K562 (cell line): ENCODE results near the gene PRICKLE2. TPM values are rescaled to one million over a fixed set of nuclear protein-coding genes. Genes with fewer than 3 reads are reported as not detected.

Experiments used
- ATAC-seq: fragments of 200-7000 bp; cut with Tn5 transposase; 3 replicates; pipeline ENCODE4 v1.9.1; 2020; ENCODE audit warnings: moderate library complexity
- BruUV-seq: library from RNA; stranded (reverse); fragments of 400-500 nt; replicated peaks from 2 replicates; lab custom pipeline; 2021; lab: Mats Ljungman, UMichigan
- CTCF ChIA-PET: fragments of 300-600 bp; formaldehyde crosslinking; extraction: SDS; loops from one replicate; lab custom pipeline; 2021; ENCODE audit warnings: low intra/inter-chr PET ratio; lab: Yijun Ruan, JAX
- POLR2A ChIA-PET: fragments of 300-600, 350-650 bp; sonication (Branson Sonifier 250); formaldehyde crosslinking; extraction: SDS; loops from one replicate; lab custom pipeline; 2021; ENCODE audit warnings: antibody characterized with exemption, inconsistent platforms; lab: Yijun Ruan, JAX
- DNase-seq, 4 experiments: peaks; one replicate each; pipeline versions ENCODE4 v3.0.0 to v3.0.0-alpha.2; 2011 to 2018; ENCODE audit warnings: low spot score in 3 of 4, mixed read lengths in 3 of 4; ENCODE audit errors: extremely low read depth in 1 of 4
- FAIRE-seq: peaks from 2 replicates; lab custom pipeline; 2011; peaks lifted over from hg19 to GRCh38; lab: Jason Lieb, UNC
- H2AFZ ChIP-seq: 2 replicates; pipeline ENCODE4 v1.6.0; 2011; ENCODE audit warnings: low read depth, low read length, control low read depth, inconsistent platforms
- H3K27ac ChIP-seq: fragments of 200-600 bp; 3 replicates; pipeline ENCODE4 v1.8.0; 2011; ENCODE audit warnings: low read depth, mild to moderate bottlenecking, control low read depth, inconsistent platforms, low read length, moderate library complexity, mixed read lengths; ENCODE audit errors: extremely low read depth
- H3K27me3 ChIP-seq, 2 experiments: fragments of 300-600 bp in 1 of 2; 2 replicates in 1 of 2; 3 replicates in 1 of 2; pipeline versions ENCODE4 v1.6.0 to v1.8.0; 2011; ENCODE audit warnings: inconsistent platforms in 2 of 2, low read length in 2 of 2, mild to moderate bottlenecking in 1 of 2, mixed read lengths in 1 of 2, moderate library complexity in 1 of 2; ENCODE audit not compliant: control insufficient read depth in 2 of 2, insufficient read depth in 2 of 2
- H3K36me3 ChIP-seq: fragments of 300-600 bp; 3 replicates; pipeline ENCODE4 v1.8.0; 2011; ENCODE audit warnings: mild to moderate bottlenecking, low read length, inconsistent platforms; ENCODE audit not compliant: control insufficient read depth, insufficient read depth
- H3K4me1 ChIP-seq, 2 experiments: fragments of 200-600 bp in 1 of 2; replicated peaks in 1 of 2; 2 replicates in 1 of 2; 3 replicates in 1 of 2; pipeline versions ENCODE4 v1.5.1 to v1.8.0; 2011; ENCODE audit warnings: inconsistent platforms in 2 of 2, low read length in 2 of 2, mild to moderate bottlenecking in 1 of 2, mixed read lengths in 1 of 2, moderate library complexity in 1 of 2; ENCODE audit not compliant: control insufficient read depth in 2 of 2, insufficient read depth in 2 of 2
- H3K4me2 ChIP-seq: 2 replicates; pipeline ENCODE4 v1.6.1; 2011; ENCODE audit warnings: low read length, control low read depth, inconsistent platforms, mixed read lengths; ENCODE audit not compliant: insufficient read depth
- H3K4me3 ChIP-seq: fragments of 200-600 bp; sonication (generic), shearing (Covaris generic); 2 replicates; pipeline ENCODE4 v1.5.1; 2016; ENCODE audit warnings: control low read depth, inconsistent platforms
- H3K79me2 ChIP-seq: fragments of 200-600 bp; 3 replicates; pipeline ENCODE4 v1.8.0; 2011; ENCODE audit warnings: low read length, inconsistent platforms; ENCODE audit not compliant: control insufficient read depth, insufficient read depth
- H3K9ac ChIP-seq, 2 experiments: 2 replicates each; pipeline versions ENCODE4 v1.6.0 to v1.6.1; 2011; ENCODE audit warnings: low read depth in 2 of 2, low read length in 2 of 2, control low read depth in 1 of 2, inconsistent platforms in 1 of 2, mild to moderate bottlenecking in 1 of 2, mixed read lengths in 1 of 2; ENCODE audit not compliant: insufficient read depth in 1 of 2
- H3K9me1 ChIP-seq: one replicate; pipeline ENCODE4 v1.6.0; 2011; ENCODE audit warnings: inconsistent platforms, mild to moderate bottlenecking, low read length, moderate library complexity; ENCODE audit not compliant: control insufficient read depth, insufficient read depth
- H3K9me3 ChIP-seq: replicated peaks from 2 replicates; pipeline ENCODE4 v1.5.1; 2011; ENCODE audit warnings: low read depth, low read length, inconsistent platforms; ENCODE audit not compliant: control insufficient read depth, insufficient read depth
- H4K20me1 ChIP-seq: replicated peaks from 2 replicates; pipeline ENCODE4 v1.6.1; 2011; ENCODE audit warnings: low read length, inconsistent platforms, mixed read lengths; ENCODE audit not compliant: control insufficient read depth, insufficient read depth
- ARNT ChIP-seq, 2 experiments: fragments of 450-650 bp; IDR thresholded peaks; 2 replicates each; pipeline ENCODE4 v1.6.1; 2016; ENCODE audit warnings: mild to moderate bottlenecking in 1 of 2
- HDAC8 ChIP-seq: fragments of 450-650 bp; IDR thresholded peaks from 2 replicates; pipeline ENCODE4 v1.6.1; 2016; ENCODE audit warnings: mild to moderate bottlenecking, missing genetic modification characterization, moderate library complexity, missing compliant biosample characterization
- ZNF518B ChIP-seq: fragments of 250-450 bp; sonication (Bioruptor Pico); IDR thresholded peaks from 2 replicates; pipeline ENCODE4 v1.5.0; 2021; ENCODE audit warnings: mild to moderate bottlenecking, moderate library complexity
- WGBS: fragments of 100-300 bp; shearing (Covaris generic); methylation state at CpG from one replicate; pipeline ENCODE4 v1.1.6; 2016; ENCODE audit warnings: low coverage, mixed read lengths; ENCODE audit not compliant: insufficient coverage; ENCODE audit errors: missing lambda C conversion rate; 5-methylcytosine and 5-hydroxymethylcytosine counted together
- in situ Hi-C: fragments of 300-500 bp; cut with MboI; formaldehyde crosslinking; loops from 4 replicates; pipeline ENCODE4 v1.15.0; 2018; ENCODE audit warnings: inconsistent platforms, mixed read lengths
- intact Hi-C: fragments of 100-400 bp; cut with micrococcal nuclease; formaldehyde crosslinking; loops from 2 replicates; pipeline ENCODE4 v1.14.2; 2022
- polyA plus RNA-seq, 8 experiments: library from polyadenylated mRNA; depleted of rRNA in 4 of 8; stranded (reverse) in 5 of 8; unstranded in 3 of 8; fragments of >200 nt; fragmentation: Nextera tagmentation in 2 of 8; fragmentation: Illumina TruSeq in 1 of 8; extraction: Ambion mirVana in 2 of 8; extraction: Trizol in 1 of 8; gene quantifications; 2 replicates each; pipeline versions ENCODE4 v1.2.1 to v1.2.3, GENCODE V29; 2011 to 2014; ENCODE audit warnings: inconsistent platforms in 1 of 8, missing spikeins in 1 of 8
- total RNA-seq, 7 experiments: library from RNA; depleted of rRNA in 6 of 7; stranded (reverse); fragments of >200 nt in 6 of 7; fragmentation: Illumina TruSeq in 2 of 7; extraction: Trizol in 2 of 7; gene quantifications; 2 replicates each; pipeline versions ENCODE4 v1.2.1 to v1.2.3, GENCODE V29; 2011 to 2021; ENCODE audit warnings: low replicate concordance in 1 of 7
- TF ChIP-seq, protein P1 (sequence below): sonication (generic); formaldehyde crosslinking; IDR thresholded peaks from 2 replicates; pipeline ENCODE4 v1.8.0; 2022; ENCODE audit warnings: mild to moderate bottlenecking, missing genetic modification reagents
- TF ChIP-seq, protein P2 (sequence below): fragments of 450-650 bp; IDR thresholded peaks from 2 replicates; pipeline ENCODE4 v1.6.1; 2016; ENCODE audit warnings: missing biosample characterization, missing genetic modification characterization
- TF ChIP-seq, protein P3 (sequence below): fragments of 250-450 bp; sonication (Bioruptor Pico); IDR thresholded peaks from 2 replicates; pipeline ENCODE4 v1.6.1; 2021; ENCODE audit warnings: mild to moderate bottlenecking

Gene PRICKLE2
- total and polyA plus RNA-seq, 9 of the 15 experiments (the other 6 are each of a cell fraction or from before 2014, with no cell fraction given): 0.07 to 0.09 TPM; not detected in 7

DNA sequence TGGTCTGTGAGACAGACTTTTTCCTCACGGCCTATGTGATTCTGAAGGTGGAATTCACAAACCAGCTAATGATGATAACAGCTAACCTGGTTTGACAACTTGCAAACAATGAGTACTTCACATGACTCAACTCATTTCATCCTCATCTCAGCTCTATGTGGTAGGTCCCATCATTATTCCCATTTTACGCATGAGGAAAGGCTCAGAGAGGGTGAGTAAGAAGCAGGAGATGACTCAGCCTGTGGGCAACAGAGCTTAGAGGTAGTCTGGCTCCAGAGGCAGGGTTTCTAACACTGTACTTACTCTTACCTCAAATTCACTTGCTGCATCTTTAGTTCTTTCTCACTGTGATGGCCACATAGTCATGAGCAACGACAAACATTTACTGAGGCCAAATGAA, 176.1 kb downstream of the PRICKLE2 start:
- Histone ChIP-seq H4K20me1 (no peaks in the 10 kb centered on the region), H3K4me2 (no peak overlapping the region), H3K9me1 (no peaks in the 10 kb centered on the region), H3K79me2 (no peaks in the 10 kb centered on the region), H3K27me3 (no peaks in the 10 kb centered on the region; a peak in 1 of 5 replicates), H3K4me1 (no peaks in the 10 kb centered on the region; a peak in 1 of 5 replicates), H3K9ac (no peak overlapping the region), H3K27ac (no peak overlapping the region), H3K9me3 (no peaks in the 10 kb centered on the region), H2AFZ (no peak overlapping the region), H3K4me3 (no peak overlapping the region), H3K36me3 (no peaks in the 10 kb centered on the region)
- ATAC-seq (no peak), DNase-seq (no peak), FAIRE-seq (no peak)
- ChIA-PET CTCF (no interaction called here), POLR2A (interaction anchor here (0.8 kb wide), 1 partner anchor 10 kb away, joined by 3 read pairs; no protein-coding TSS in a partner anchor)
- no TSS peak for BruUV-seq
- intact Hi-C loops: no loop called here
- WGBS: 0% methylated on average over 3 of the region's 3 CpGs
- in situ Hi-C loops: no loop called here
- no peak for TF ChIP-seq ARNT (IDR thresholded peaks at IDR 0.05)
- TF ChIP-seq, protein P1, sequence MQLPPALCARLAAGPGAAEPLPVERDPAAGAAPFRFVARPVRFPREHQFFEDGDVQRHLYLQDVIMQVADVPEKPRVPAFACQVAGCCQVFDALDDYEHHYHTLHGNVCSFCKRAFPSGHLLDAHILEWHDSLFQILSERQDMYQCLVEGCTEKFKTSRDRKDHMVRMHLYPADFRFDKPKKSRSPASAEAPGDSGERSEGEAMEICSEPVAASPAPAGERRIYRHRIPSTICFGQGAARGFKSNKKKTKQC (CRISPR knock-in tag): no peak
- no peak for TF ChIP-seq HDAC8
- no peak for TF ChIP-seq ZNF518B (CRISPR knock-in tag)
- TF ChIP-seq, protein P2, sequence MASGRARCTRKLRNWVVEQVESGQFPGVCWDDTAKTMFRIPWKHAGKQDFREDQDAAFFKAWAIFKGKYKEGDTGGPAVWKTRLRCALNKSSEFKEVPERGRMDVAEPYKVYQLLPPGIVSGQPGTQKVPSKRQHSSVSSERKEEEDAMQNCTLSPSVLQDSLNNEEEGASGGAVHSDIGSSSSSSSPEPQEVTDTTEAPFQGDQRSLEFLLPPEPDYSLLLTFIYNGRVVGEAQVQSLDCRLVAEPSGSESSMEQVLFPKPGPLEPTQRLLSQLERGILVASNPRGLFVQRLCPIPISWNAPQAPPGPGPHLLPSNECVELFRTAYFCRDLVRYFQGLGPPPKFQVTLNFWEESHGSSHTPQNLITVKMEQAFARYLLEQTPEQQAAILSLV (tag): no peak
- TF ChIP-seq, protein P3, sequence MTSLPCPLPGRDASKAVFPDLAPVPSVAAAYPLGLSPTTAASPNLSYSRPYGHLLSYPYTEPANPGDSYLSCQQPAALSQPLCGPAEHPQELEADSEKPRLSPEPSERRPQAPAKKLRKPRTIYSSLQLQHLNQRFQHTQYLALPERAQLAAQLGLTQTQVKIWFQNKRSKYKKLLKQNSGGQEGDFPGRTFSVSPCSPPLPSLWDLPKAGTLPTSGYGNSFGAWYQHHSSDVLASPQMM (CRISPR knock-in tag): no peak
